GM10266 (cell line): ENCODE results near the gene NLK.
"Not testable (repeated sequence)": the region's sequence is repeated elsewhere in the genome, so short reads cannot be mapped to it uniquely, and the experiment has no call there.

ENCODE experiments used
- DNase-seq: peaks from one replicate; pipeline ENCODE4 v3.0.0; 2012; ENCODE audit errors: extremely low spot score
- TF ChIP-seq, protein P1 (sequence below): IDR thresholded peaks from 2 replicates; pipeline ENCODE4 v1.5.1; 2012; ENCODE audit warnings: mild to moderate bottlenecking, low read depth; ENCODE audit not compliant: control insufficient read depth, insufficient read depth; ENCODE audit errors: missing control alignments

The NLK gene

DNA sequence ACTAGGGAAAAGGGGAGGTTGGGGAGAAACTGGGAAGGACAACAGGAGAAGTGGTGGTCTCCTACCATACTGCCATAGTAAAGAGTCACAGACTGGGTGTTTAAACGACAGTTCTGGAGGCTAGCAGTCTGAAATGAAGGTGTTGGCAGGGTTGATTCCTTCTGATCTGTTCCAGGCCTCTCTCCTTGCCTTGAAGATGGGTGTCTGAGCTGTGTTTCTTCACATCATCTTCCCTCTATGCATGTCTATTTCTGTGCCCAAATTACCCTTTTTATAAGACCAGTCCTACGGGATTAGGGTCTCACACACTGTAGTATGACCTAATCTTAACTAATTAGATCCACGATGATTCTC, 196.8 kb downstream of the NLK start:
- DNase-seq: no peak
- TF ChIP-seq, protein P1, sequence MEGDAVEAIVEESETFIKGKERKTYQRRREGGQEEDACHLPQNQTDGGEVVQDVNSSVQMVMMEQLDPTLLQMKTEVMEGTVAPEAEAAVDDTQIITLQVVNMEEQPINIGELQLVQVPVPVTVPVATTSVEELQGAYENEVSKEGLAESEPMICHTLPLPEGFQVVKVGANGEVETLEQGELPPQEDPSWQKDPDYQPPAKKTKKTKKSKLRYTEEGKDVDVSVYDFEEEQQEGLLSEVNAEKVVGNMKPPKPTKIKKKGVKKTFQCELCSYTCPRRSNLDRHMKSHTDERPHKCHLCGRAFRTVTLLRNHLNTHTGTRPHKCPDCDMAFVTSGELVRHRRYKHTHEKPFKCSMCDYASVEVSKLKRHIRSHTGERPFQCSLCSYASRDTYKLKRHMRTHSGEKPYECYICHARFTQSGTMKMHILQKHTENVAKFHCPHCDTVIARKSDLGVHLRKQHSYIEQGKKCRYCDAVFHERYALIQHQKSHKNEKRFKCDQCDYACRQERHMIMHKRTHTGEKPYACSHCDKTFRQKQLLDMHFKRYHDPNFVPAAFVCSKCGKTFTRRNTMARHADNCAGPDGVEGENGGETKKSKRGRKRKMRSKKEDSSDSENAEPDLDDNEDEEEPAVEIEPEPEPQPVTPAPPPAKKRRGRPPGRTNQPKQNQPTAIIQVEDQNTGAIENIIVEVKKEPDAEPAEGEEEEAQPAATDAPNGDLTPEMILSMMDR: no peak

- DNase-seq: no peak
- TF ChIP-seq, protein P1: no peak
Observed at GRCh38 chr17:28240688-28241340, 198.3 kb downstream of the NLK start.

- DNase-seq: no peak
- TF ChIP-seq, protein P1: no peak
Observed at GRCh38 chr17:28242791-28243190, 200.3 kb downstream of the NLK start.

DNA sequence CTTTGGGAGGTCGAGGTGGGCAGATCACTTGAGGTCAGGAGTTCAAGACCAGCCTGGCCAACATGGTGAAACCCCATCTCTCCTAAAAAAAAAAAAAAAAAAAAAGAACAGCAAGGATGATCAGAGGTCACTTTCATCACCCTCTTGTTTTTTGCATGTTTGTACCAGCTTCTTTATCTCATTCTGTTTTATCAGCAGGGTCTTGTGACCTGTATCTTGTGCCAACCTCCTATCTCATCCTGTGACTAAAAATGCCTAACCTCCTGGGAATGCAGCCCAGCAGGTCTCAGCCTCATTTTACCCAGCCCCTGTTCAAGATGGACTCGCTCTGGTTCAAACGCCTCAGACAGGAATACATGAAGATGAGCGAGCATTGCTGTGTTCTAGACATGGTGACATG, 200.8 kb downstream of the NLK start:
- not testable (repeated sequence) for DNase-seq

GRCh38 chr17:28244446-28244845, 202.0 kb downstream of the NLK start:
- DNase-seq: no peak
- TF ChIP-seq, protein P1: no peak
